ENCODE data around the gene APOA1. TPM values are rescaled to one million over a fixed set of nuclear protein-coding genes. Genes with fewer than 3 reads are reported as not detected.

The APOA1 gene
- total and polyA plus RNA-seq, 2 of the 4 experiments (the other 2 are of a cell fraction): 0.18 to 0.89 TPM

DNA sequence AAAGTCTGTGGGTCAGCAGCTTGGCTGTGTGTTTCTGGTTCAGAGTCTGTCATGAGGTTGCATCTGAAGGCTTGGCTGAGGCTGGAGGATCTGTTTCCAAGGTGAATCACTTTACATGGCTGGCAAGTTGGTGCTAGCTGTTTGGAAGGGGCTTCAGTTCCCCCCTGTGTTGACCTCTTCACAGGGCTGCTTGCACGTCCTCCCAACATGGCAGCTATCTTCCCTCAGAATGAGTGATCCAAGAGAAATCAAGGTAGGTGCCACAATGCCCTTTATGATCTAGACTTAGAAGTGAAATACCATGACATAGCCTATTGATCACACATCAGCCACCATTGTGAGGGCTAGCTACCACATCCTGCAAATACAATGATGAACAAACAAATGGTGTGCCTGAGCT, 24.3 kb downstream of the APOA1 start:
- H3K9ac ChIP-seq (ENCODE audit: low read depth, low read length): no peak overlapping the region
- H2AK9ac ChIP-seq (replicated peaks; ENCODE audit: low read depth, low read length, poor library complexity): no peak overlapping the region
- no peak overlapping the region for H2BK20ac ChIP-seq (ENCODE audit: low read depth, low read length)
- no peaks in the 10 kb centered on the region for H3K79me1 ChIP-seq (ENCODE audit: low read depth in 1 of 2, low read length in 2 of 2)
- WGBS, 2 experiments (ENCODE audit: extremely low coverage in 2 of 2, insufficient read length in 1 of 2): 33% methylated on average over 1 of the region's 1 CpG; no CpG with 5 or more reads in 1 of the 2 experiments
- H2BK120ac ChIP-seq (ENCODE audit: low read depth, low read length): no peak overlapping the region
- no peak overlapping the region for H2AFZ ChIP-seq (replicated peaks; ENCODE audit: low read length, poor library complexity)
- no TSS peak for BruUV-seq (replicated peaks)
- H2AK5ac ChIP-seq (ENCODE audit: low read depth, low read length): no peak overlapping the region
- H4K91ac ChIP-seq (ENCODE audit: insufficient read depth, low read depth, low read length): no peak overlapping the region
- no peaks in the 10 kb centered on the region for H4K20me1 ChIP-seq (ENCODE audit: insufficient read depth, low read length)
- H3K18ac ChIP-seq (ENCODE audit: low read depth, low read length): no peak overlapping the region
- in situ Hi-C loops (cut with MboI; ENCODE audit: low sequenced_read_pairs) (no loop called here), intact Hi-C loops (cut with micrococcal nuclease) (no loop called here), dilution Hi-C loops (cut with HindIII; ENCODE audit: low sequenced_read_pairs, unreplicated experiment) (no loop called here)
- H3K4me1 ChIP-seq (ENCODE audit: control insufficient read depth, insufficient read depth, low read length): peaks cover 3% of the 10 kb centered on the region; the same call in 1 of the 2 replicates
- H3K4me3 ChIP-seq (ENCODE audit: insufficient read depth, low read depth, low read length): no peak overlapping the region
- no peak overlapping the region for H4K5ac ChIP-seq (ENCODE audit: low read depth, low read length)
- no peaks in the 10 kb centered on the region for H3K36me3 ChIP-seq (ENCODE audit: control insufficient read depth, insufficient read depth, low read length)
- CTCF ChIA-PET: interaction anchor here (1.0 kb wide), 1 partner anchor 23 kb away, joined by 4 read pairs; no protein-coding TSS in a partner anchor
- H4K8ac ChIP-seq (ENCODE audit: low read depth in 2 of 2, low read length in 2 of 2): no peak overlapping the region
- H3K4me2 ChIP-seq (ENCODE audit: low read depth, low read length): no peak overlapping the region
- no peak overlapping the region for H2BK15ac ChIP-seq (ENCODE audit: low read depth, low read length)
- H2BK5ac ChIP-seq (ENCODE audit: low read depth, low read length, poor library complexity, severe bottlenecking): no peak overlapping the region
- ATAC-seq (ENCODE audit: low read depth) (no peak), DNase-seq (no peak)
- peaks cover 4% of the 10 kb centered on the region; the same call in 1 of the 2 replicates for H3K27me3 ChIP-seq (ENCODE audit: control insufficient read depth, insufficient read depth, low read length)
- TF ChIP-seq, protein P1, sequence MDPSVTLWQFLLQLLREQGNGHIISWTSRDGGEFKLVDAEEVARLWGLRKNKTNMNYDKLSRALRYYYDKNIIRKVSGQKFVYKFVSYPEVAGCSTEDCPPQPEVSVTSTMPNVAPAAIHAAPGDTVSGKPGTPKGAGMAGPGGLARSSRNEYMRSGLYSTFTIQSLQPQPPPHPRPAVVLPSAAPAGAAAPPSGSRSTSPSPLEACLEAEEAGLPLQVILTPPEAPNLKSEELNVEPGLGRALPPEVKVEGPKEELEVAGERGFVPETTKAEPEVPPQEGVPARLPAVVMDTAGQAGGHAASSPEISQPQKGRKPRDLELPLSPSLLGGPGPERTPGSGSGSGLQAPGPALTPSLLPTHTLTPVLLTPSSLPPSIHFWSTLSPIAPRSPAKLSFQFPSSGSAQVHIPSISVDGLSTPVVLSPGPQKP (IDR thresholded peaks at IDR 0.05; ENCODE audit: borderline replicate concordance, low read depth, low read length): no peak
- TF ChIP-seq CEBPB (IDR thresholded peaks at IDR 0.05; ENCODE audit: low read depth, low read length): no peak
- TF ChIP-seq MXI1 (IDR thresholded peaks at IDR 0.05; ENCODE audit: borderline replicate concordance, low read depth, low read length): no peak
- TF ChIP-seq FOS (IDR thresholded peaks at IDR 0.05; ENCODE audit: low read depth, low read length): no peak
- TF ChIP-seq NFE2L2 (IDR thresholded peaks at IDR 0.05; ENCODE audit: low read depth, low read length): no peak
- no peak for TF ChIP-seq RAD21 (IDR thresholded peaks at IDR 0.05; ENCODE audit: low read length)
- no peak for TF ChIP-seq RFX5 (IDR thresholded peaks at IDR 0.05; ENCODE audit: low read depth, low read length)
- TF ChIP-seq CHD1 (IDR thresholded peaks at IDR 0.05; ENCODE audit: low read depth, low read length): no peak
- no peak for TF ChIP-seq MAFK (IDR thresholded peaks at IDR 0.05; ENCODE audit: low read depth, low read length)
- TF ChIP-seq, protein P2, sequence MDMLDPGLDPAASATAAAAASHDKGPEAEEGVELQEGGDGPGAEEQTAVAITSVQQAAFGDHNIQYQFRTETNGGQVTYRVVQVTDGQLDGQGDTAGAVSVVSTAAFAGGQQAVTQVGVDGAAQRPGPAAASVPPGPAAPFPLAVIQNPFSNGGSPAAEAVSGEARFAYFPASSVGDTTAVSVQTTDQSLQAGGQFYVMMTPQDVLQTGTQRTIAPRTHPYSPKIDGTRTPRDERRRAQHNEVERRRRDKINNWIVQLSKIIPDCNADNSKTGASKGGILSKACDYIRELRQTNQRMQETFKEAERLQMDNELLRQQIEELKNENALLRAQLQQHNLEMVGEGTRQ (IDR thresholded peaks at IDR 0.05; ENCODE audit: low read depth, low read length): no peak
- H3K27ac ChIP-seq (ENCODE audit: insufficient read depth, low read length): no peak overlapping the region
- H3K4ac ChIP-seq (ENCODE audit: low read depth, low read length): no peak overlapping the region
- H3K9me3 ChIP-seq (ENCODE audit: control insufficient read depth, insufficient read depth, low read length): peaks cover 3% of the 10 kb centered on the region
- H3K23ac ChIP-seq (ENCODE audit: low read depth, low read length): no peak overlapping the region
- H3K56ac ChIP-seq (ENCODE audit: extremely low read depth, insufficient read depth, low read length): no peak overlapping the region
- no peak overlapping the region for H3K14ac ChIP-seq (replicated peaks; ENCODE audit: low read depth, low read length)
- POLR2A ChIA-PET (ENCODE audit: unreplicated experiment): interaction anchor here (0.6 kb wide), 1 partner anchor 194 kb away, joined by 12 read pairs; no protein-coding TSS in a partner anchor
- H3K9me1 ChIP-seq (ENCODE audit: insufficient read depth, low read length): no peaks in the 10 kb centered on the region

All from IMR-90 (cell line).